Trophoblast cell (in vitro differentiated cells and primary cell): ENCODE results near the gene CCDC24.

Experiments used
- DNase-seq, 2 donors: peaks; one replicate each; pipeline ENCODE4 v3.0.0-alpha.2; 2016
- H2AFZ ChIP-seq: 2 replicates; pipeline ENCODE4 v1.6.1; 2013; ENCODE audit warnings: low read length, moderate library complexity, mild to moderate bottlenecking; ENCODE audit not compliant: insufficient read depth, poor library complexity
- H2AK5ac ChIP-seq: 2 replicates; pipeline ENCODE4 v1.6.1; 2013; ENCODE audit warnings: mild to moderate bottlenecking, low read length
- H2BK120ac ChIP-seq: 2 replicates; pipeline ENCODE4 v1.6.1; 2013; ENCODE audit warnings: low read length, mild to moderate bottlenecking, moderate library complexity; ENCODE audit not compliant: insufficient read depth, poor library complexity
- H2BK12ac ChIP-seq: 2 replicates; pipeline ENCODE4 v1.6.1; 2013; ENCODE audit warnings: mild to moderate bottlenecking, low read length, moderate library complexity
- H2BK5ac ChIP-seq: 2 replicates; pipeline ENCODE4 v1.6.1; 2013; ENCODE audit warnings: low read length, low read depth, moderate library complexity, mild to moderate bottlenecking; ENCODE audit not compliant: poor library complexity
- H3K14ac ChIP-seq: 2 replicates; pipeline ENCODE4 v1.6.1; 2013; ENCODE audit warnings: mild to moderate bottlenecking, low read length
- H3K18ac ChIP-seq: 2 replicates; pipeline ENCODE4 v1.6.1; 2013; ENCODE audit warnings: mild to moderate bottlenecking, low read length
- H3K23ac ChIP-seq: 2 replicates; pipeline ENCODE4 v1.6.1; 2013; ENCODE audit warnings: low read length
- H3K27ac ChIP-seq: 2 replicates; pipeline ENCODE4 v1.5.1; 2013; ENCODE audit warnings: low read depth, mild to moderate bottlenecking, inconsistent platforms, low read length, moderate library complexity
- H3K27me3 ChIP-seq: 2 replicates; pipeline ENCODE4 v1.6.1; 2013; ENCODE audit warnings: inconsistent platforms, mild to moderate bottlenecking, low read length, moderate library complexity; ENCODE audit not compliant: insufficient read depth
- H3K36me3 ChIP-seq, 2 experiments: 1 replicate in 1 of 2; 2 replicates in 1 of 2; pipeline ENCODE4 v1.6.1; 2013; ENCODE audit warnings: low read length in 2 of 2, mild to moderate bottlenecking in 2 of 2, moderate library complexity in 1 of 2; ENCODE audit not compliant: insufficient read depth in 2 of 2, control insufficient read depth in 1 of 2
- H3K4ac ChIP-seq: 2 replicates; pipeline ENCODE4 v1.6.1; 2013; ENCODE audit warnings: low read depth, mild to moderate bottlenecking, low read length, moderate library complexity
- H3K4me1 ChIP-seq, 2 experiments: 1 replicate in 1 of 2; 2 replicates in 1 of 2; pipeline ENCODE4 v1.6.1; 2013; ENCODE audit warnings: low read length in 2 of 2, mild to moderate bottlenecking in 2 of 2, moderate library complexity in 1 of 2; ENCODE audit not compliant: insufficient read depth in 2 of 2, control insufficient read depth in 1 of 2
- H3K4me2 ChIP-seq: 2 replicates; pipeline ENCODE4 v1.6.1; 2013; ENCODE audit warnings: inconsistent platforms, mild to moderate bottlenecking, low read length, moderate library complexity
- H3K4me3 ChIP-seq: 2 replicates; pipeline ENCODE4 v1.5.1; 2013; ENCODE audit warnings: mild to moderate bottlenecking, low read depth, low read length, inconsistent platforms
- H3K79me1 ChIP-seq: one replicate; pipeline ENCODE4 v1.6.1; 2013; ENCODE audit warnings: low read length
- H3K79me2 ChIP-seq: 2 replicates; pipeline ENCODE4 v1.6.1; 2013; ENCODE audit warnings: low read length, mild to moderate bottlenecking; ENCODE audit not compliant: control insufficient read depth, insufficient read depth, poor library complexity
- H3K9ac ChIP-seq: 2 replicates; pipeline ENCODE4 v1.6.1; 2013; ENCODE audit warnings: mild to moderate bottlenecking, low read length
- H3K9me3 ChIP-seq: 2 replicates; pipeline ENCODE4 v1.6.1; 2013; ENCODE audit warnings: low read depth, mild to moderate bottlenecking, control low read depth, inconsistent platforms, low read length; ENCODE audit not compliant: insufficient read depth
- H4K12ac ChIP-seq: 2 replicates; pipeline ENCODE4 v1.6.1; 2013; ENCODE audit warnings: low read depth, mild to moderate bottlenecking, low read length, moderate library complexity
- H4K8ac ChIP-seq: 2 replicates; pipeline ENCODE4 v1.6.1; 2013; ENCODE audit warnings: low read depth, mild to moderate bottlenecking, low read length, moderate library complexity
- H4K91ac ChIP-seq: one replicate; pipeline ENCODE4 v1.6.1; 2013; ENCODE audit warnings: low read depth, mild to moderate bottlenecking, low read length, moderate library complexity
- WGBS: extraction: QIAGEN DNeasy Blood & Tissue Kit; methylation state at CpG from one replicate; pipeline ENCODE4 v1.1.7; 2013; ENCODE audit warnings: missing lambda C conversion rate; ENCODE audit not compliant: insufficient read length, insufficient coverage; ENCODE audit errors: extremely low coverage; 5-methylcytosine and 5-hydroxymethylcytosine counted together

The CCDC24 gene

DNA sequence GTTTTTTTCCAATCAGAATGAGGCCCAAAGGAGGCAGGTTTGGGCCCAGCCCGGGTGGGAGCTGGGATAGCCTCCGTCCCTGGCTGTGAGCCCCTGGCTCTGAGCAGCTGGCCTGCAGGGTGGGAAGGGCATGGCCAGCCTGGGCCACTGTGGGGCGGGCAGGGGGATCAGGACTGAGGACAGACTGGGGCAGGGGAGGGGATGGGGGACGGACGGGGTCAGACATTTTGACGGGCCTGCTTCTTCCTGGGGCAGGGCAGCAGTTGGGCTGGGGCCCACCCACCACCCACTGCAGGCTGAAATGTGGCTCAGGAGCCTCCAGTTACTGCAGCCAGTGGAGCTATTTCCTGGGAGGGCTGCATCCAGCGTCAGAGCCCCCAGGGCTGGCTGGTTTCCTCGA, 42.4 kb downstream of the CCDC24 start:
- Histone ChIP-seq H3K4ac (no peak overlapping the region), H2BK12ac (no peak overlapping the region), H4K12ac (no peak overlapping the region), H2AFZ (no peak overlapping the region), H3K36me3 (no peaks in the 10 kb centered on the region), H3K18ac (no peak overlapping the region), H3K4me1 (peaks cover 15 to 21% of the 10 kb centered on the region in 2 experiments), H3K9ac (no peak overlapping the region), H4K91ac (no peak overlapping the region), H3K27ac (no peak overlapping the region), H3K4me2 (no peak overlapping the region), H3K9me3 (no peaks in the 10 kb centered on the region), H2AK5ac (no peak overlapping the region), H3K14ac (no peak overlapping the region), H3K4me3 (no peak overlapping the region), H3K79me1 (peaks cover 15% of the 10 kb centered on the region), H2BK120ac (no peak overlapping the region), H4K8ac (no peak overlapping the region), H2BK5ac (no peak overlapping the region), H3K79me2 (peaks cover 5% of the 10 kb centered on the region), H3K23ac (no peak overlapping the region), H3K27me3 (no peaks in the 10 kb centered on the region)
- no peak for DNase-seq
- WGBS, result no CpG with 5 or more reads among the region's 8 CpGs

GRCh38 chr1:44034423-44034822, 43.0 kb downstream of the CCDC24 start:
- no peaks in the 10 kb centered on the region for H3K9me3 ChIP-seq
- no peak overlapping the region for H3K14ac ChIP-seq
- no peak overlapping the region for H3K4me2 ChIP-seq
- no peak overlapping the region for H4K91ac ChIP-seq
- no peaks in the 10 kb centered on the region for H3K27me3 ChIP-seq
- DNase-seq, result no peak
- H4K8ac ChIP-seq, result no peak overlapping the region
- no peak overlapping the region for H3K18ac ChIP-seq
- H3K27ac ChIP-seq, result no peak overlapping the region
- H3K4me1 ChIP-seq, result peaks cover 14 to 18% of the 10 kb centered on the region in 2 experiments
- H3K79me2 ChIP-seq, result peaks cover 5% of the 10 kb centered on the region
- H3K4me3 ChIP-seq, result no peak overlapping the region
- WGBS, result no CpG with 5 or more reads among the region's 4 CpGs
- no peaks in the 10 kb centered on the region for H3K36me3 ChIP-seq
- H3K9ac ChIP-seq, result no peak overlapping the region
- no peak overlapping the region for H2AFZ ChIP-seq
- no peak overlapping the region for H4K12ac ChIP-seq
- H2BK12ac ChIP-seq, result no peak overlapping the region
- no peak overlapping the region for H3K23ac ChIP-seq
- H2BK5ac ChIP-seq, result no peak overlapping the region
- H3K4ac ChIP-seq, result no peak overlapping the region
- no peak overlapping the region for H2BK120ac ChIP-seq
- no peak overlapping the region for H2AK5ac ChIP-seq
- peaks cover 15% of the 10 kb centered on the region for H3K79me1 ChIP-seq

- no CpG with 5 or more reads among the region's 11 CpGs for WGBS
Observed at GRCh38 chr1:44034976-44035716, 43.7 kb downstream of the CCDC24 start.

DNA sequence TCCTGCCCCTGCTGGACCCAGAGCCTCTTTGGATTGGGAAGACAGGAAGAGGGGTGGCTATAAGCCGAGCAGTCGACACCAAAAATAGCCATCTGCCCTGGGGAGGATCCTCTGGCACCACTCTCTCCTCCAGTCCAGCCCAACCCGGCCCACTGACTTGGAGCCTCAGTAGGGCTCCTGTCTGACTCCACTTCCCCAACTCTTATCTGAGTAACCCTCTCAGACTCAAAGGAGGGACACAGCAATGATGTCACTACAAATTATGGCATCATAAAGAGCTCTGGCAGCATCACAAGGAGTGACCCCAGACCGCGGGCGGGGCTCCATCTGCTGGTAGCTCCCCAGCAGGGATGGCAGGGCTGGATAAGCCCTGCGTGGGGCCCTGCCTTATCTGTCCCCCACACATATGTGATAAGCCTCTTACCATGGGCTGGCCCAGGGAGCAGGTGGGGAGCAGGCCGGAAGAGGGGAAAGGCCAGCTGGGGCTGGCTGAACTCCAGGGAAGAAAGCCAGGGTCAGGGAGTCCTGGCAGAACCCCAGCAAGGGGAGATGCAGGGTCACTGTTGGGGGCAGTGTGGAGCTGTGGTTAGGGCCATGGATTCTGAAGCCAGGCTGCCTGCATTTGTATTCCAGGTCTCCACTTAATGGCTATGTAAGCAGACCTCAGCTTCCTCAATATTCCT, 44.5 kb downstream of the CCDC24 start:
- no peak overlapping the region for H2BK120ac ChIP-seq

More at GRCh38 chr1:44034976-44035716, 43.7 kb downstream of the CCDC24 start:
- H3K79me2 ChIP-seq, result peaks cover 4% of the 10 kb centered on the region
- H3K9ac ChIP-seq, result no peak overlapping the region
- H3K36me3 ChIP-seq, result no peaks in the 10 kb centered on the region
- no peaks in the 10 kb centered on the region for H3K9me3 ChIP-seq
- peaks cover 12 to 15% of the 10 kb centered on the region in 2 experiments for H3K4me1 ChIP-seq
- no peak overlapping the region for H3K4me2 ChIP-seq
- H3K23ac ChIP-seq, result no peak overlapping the region
- no peak overlapping the region for H2AFZ ChIP-seq
- no peak overlapping the region for H3K14ac ChIP-seq
- DNase-seq, result no peak
- no peak overlapping the region for H2BK120ac ChIP-seq
- no peak overlapping the region for H4K8ac ChIP-seq
- no peak overlapping the region for H3K4ac ChIP-seq
- H2BK12ac ChIP-seq, result no peak overlapping the region
- peaks cover 9% of the 10 kb centered on the region for H3K79me1 ChIP-seq
- no peak overlapping the region for H2AK5ac ChIP-seq
- no peak overlapping the region for H4K12ac ChIP-seq
- H3K27me3 ChIP-seq, result no peaks in the 10 kb centered on the region
- no peak overlapping the region for H2BK5ac ChIP-seq
- H3K18ac ChIP-seq, result no peak overlapping the region
- no peak overlapping the region for H3K27ac ChIP-seq
- H3K4me3 ChIP-seq, result no peak overlapping the region
- no peak overlapping the region for H4K91ac ChIP-seq

More for the DNA sequence above, 44.5 kb downstream of the CCDC24 start:
- Histone ChIP-seq H4K12ac (no peak overlapping the region), H4K8ac (no peak overlapping the region), H2BK12ac (no peak overlapping the region), H3K4me1 (peaks cover 12 to 15% of the 10 kb centered on the region in 2 experiments), H3K14ac (no peak overlapping the region), H4K91ac (no peak overlapping the region), H2AK5ac (no peak overlapping the region), H3K4me2 (no peak overlapping the region), H3K9ac (no peak overlapping the region), H3K79me2 (no peaks in the 10 kb centered on the region), H3K79me1 (peaks cover 4% of the 10 kb centered on the region), H3K27ac (no peak overlapping the region), H3K4me3 (no peak overlapping the region), H3K9me3 (no peaks in the 10 kb centered on the region), H3K23ac (no peak overlapping the region), H3K36me3 (no peaks in the 10 kb centered on the region), H3K27me3 (no peaks in the 10 kb centered on the region), H2BK5ac (no peak overlapping the region), H3K4ac (no peak overlapping the region), H2AFZ (no peak overlapping the region), H3K18ac (no peak overlapping the region)
- DNase-seq, result no peak
- no CpG with 5 or more reads among the region's 8 CpGs for WGBS
